Suprapubic skin (tissue), 4 donors: ENCODE results near the gene LMX1B. TPM values are rescaled to one million over a fixed set of nuclear protein-coding genes. Genes with fewer than 3 reads are reported as not detected.

Source experiments
- DNase-seq, 2 donors: peaks; one replicate each; pipeline ENCODE4 v3.0.0-alpha.2; 2019; ENCODE audit warnings: low spot score in 2 of 2
- H3K27ac ChIP-seq: fragments of 200-600 bp; sonication (generic); one replicate; pipeline ENCODE4 v1.5.1; 2019
- H3K27me3 ChIP-seq: fragments of 200-600 bp; sonication (generic); one replicate; pipeline ENCODE4 v1.5.1; 2019
- H3K36me3 ChIP-seq: fragments of 200-600 bp; sonication (generic); one replicate; pipeline ENCODE4 v1.5.1; 2019
- H3K4me1 ChIP-seq: fragments of 200-600 bp; sonication (generic); one replicate; pipeline ENCODE4 v1.5.1; 2019
- H3K4me3 ChIP-seq: fragments of 200-600 bp; sonication (generic); one replicate; pipeline ENCODE4 v1.5.1; 2019; ENCODE audit warnings: mild to moderate bottlenecking
- H3K9me3 ChIP-seq: fragments of 200-600 bp; sonication (generic); one replicate; pipeline ENCODE4 v1.5.1; 2019
- EP300 ChIP-seq: sonication (generic); formaldehyde crosslinking; IDR thresholded peaks from one replicate; pipeline ENCODE4 v1.6.1; 2017; ENCODE audit warnings: antibody characterized with exemption
- POLR2A ChIP-seq, 2 donors: fragments of 450-650 bp; IDR thresholded peaks; one replicate each; pipeline ENCODE4 v1.6.1; 2017; ENCODE audit warnings: antibody characterized with exemption in 2 of 2, mild to moderate bottlenecking in 2 of 2, moderate library complexity in 2 of 2
- POLR2AphosphoS5 ChIP-seq, 3 donors: sonication (generic); formaldehyde crosslinking; IDR thresholded peaks; one replicate each; pipeline ENCODE4 v1.6.1; 2017; ENCODE audit warnings: antibody characterized with exemption in 3 of 3
- WGBS: methylation state at CpG from one replicate; pipeline ENCODE4 v1.1.5; 2018; 5-methylcytosine and 5-hydroxymethylcytosine counted together
- total RNA-seq, 4 donors: library from RNA; depleted of rRNA; stranded (reverse); fragments of >200 nt; gene quantifications; one replicate each; pipeline ENCODE4 v1.1.0, GENCODE V29; 2016
- TF ChIP-seq, protein P1 (sequence below), 2 donors: fragments of 200-600 bp in 1 of 2; fragments of 450-650 bp in 1 of 2; sonication (generic) in 1 of 2; IDR thresholded peaks; one replicate each; pipeline ENCODE4 v1.5.1; 2016 to 2019; ENCODE audit warnings: antibody characterized with exemption in 2 of 2, mild to moderate bottlenecking in 1 of 2, moderate library complexity in 1 of 2

LMX1B gene
- total RNA-seq, 4 donors from 2014 or later: 2.4 to 7.8 (median 5.7) TPM

DNA sequence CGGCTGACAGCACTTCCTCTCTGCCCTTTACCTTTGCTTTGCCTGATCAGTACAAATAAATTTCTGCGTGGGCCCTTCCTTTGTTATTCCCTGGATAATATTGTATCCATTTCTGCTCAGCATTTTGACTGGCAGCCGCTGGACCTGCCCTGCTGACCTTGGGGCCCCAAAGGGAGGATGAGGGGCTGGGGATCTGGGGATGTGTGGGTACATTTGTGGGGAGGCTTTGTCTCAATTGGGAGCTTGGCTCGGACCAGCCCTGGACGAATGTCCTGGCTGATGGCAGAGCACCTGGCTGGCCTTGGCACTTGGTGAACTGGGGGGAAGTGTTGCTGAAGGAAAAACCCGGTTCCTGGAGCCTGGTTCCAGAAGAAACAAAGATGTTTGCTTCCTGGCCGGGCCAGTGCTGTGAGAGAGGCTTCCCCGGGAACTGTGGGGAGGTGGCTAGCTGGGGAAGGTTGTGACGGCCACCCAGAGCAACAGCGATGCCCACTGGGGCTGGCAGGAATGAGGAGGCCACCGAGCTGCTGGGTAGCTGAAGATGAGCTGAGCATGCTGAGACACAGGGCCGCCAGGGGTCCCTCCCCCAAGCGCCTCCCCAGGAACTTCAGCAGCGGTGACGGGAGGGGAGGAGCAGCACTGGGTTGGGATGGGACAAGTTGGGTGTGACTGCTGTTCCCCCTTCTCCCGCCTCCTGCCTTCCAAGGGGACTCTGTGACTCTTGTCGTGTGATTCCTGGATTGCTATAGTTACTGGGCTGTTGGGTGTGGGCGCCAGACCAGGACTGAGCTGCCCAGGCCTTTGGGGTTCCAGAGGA is 8.4 kb downstream of the LMX1B start:
- H3K27me3 ChIP-seq: peaks cover 90% of the 10 kb centered on the region
- H3K9me3 ChIP-seq: no peaks in the 10 kb centered on the region
- no peak overlapping the region for H3K27ac ChIP-seq
- peaks cover 19% of the 10 kb centered on the region for H3K4me1 ChIP-seq
- WGBS: 49% methylated on average over 14 of the region's 18 CpGs
- TF ChIP-seq POLR2A (IDR thresholded peaks at IDR 0.05) (no peak), POLR2AphosphoS5 (IDR thresholded peaks at IDR 0.05) (no peak), EP300 (no peak)
- TF ChIP-seq, protein P1, sequence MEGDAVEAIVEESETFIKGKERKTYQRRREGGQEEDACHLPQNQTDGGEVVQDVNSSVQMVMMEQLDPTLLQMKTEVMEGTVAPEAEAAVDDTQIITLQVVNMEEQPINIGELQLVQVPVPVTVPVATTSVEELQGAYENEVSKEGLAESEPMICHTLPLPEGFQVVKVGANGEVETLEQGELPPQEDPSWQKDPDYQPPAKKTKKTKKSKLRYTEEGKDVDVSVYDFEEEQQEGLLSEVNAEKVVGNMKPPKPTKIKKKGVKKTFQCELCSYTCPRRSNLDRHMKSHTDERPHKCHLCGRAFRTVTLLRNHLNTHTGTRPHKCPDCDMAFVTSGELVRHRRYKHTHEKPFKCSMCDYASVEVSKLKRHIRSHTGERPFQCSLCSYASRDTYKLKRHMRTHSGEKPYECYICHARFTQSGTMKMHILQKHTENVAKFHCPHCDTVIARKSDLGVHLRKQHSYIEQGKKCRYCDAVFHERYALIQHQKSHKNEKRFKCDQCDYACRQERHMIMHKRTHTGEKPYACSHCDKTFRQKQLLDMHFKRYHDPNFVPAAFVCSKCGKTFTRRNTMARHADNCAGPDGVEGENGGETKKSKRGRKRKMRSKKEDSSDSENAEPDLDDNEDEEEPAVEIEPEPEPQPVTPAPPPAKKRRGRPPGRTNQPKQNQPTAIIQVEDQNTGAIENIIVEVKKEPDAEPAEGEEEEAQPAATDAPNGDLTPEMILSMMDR (IDR thresholded peaks at IDR 0.05): no peak
- no peak for DNase-seq
- H3K4me3 ChIP-seq: no peak overlapping the region
- H3K36me3 ChIP-seq: no peaks in the 10 kb centered on the region

DNA sequence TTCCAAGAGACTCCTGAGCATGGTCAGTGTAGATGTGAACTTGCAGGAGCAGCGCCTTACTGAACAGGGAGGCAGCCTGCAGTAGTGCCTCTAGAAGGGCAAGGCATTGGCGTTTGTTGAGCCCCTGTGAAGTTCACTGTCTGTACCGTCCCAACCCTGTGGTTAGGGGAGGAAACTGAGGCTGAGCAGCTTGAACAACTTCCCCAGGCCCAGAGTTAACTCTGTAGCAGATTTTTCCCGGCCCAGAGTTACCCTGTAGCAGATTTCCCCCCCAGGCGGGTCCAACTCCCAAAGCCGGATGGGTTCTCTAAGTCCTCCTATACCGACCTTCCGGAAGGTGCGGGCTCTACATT is 9.6 kb downstream of the LMX1B start:
- Histone ChIP-seq H3K36me3 (no peaks in the 10 kb centered on the region), H3K4me1 (peaks cover 19% of the 10 kb centered on the region), H3K9me3 (no peaks in the 10 kb centered on the region), H3K4me3 (no peak overlapping the region), H3K27me3 (peaks cover 94% of the 10 kb centered on the region), H3K27ac (no peak overlapping the region)
- 80% methylated on average over 7 of the region's 9 CpGs for WGBS
- TF ChIP-seq POLR2AphosphoS5 (IDR thresholded peaks at IDR 0.05) (no peak), EP300 (no peak)
- TF ChIP-seq, protein P1 (IDR thresholded peaks at IDR 0.05): no peak
- DNase-seq: no peak

DNA sequence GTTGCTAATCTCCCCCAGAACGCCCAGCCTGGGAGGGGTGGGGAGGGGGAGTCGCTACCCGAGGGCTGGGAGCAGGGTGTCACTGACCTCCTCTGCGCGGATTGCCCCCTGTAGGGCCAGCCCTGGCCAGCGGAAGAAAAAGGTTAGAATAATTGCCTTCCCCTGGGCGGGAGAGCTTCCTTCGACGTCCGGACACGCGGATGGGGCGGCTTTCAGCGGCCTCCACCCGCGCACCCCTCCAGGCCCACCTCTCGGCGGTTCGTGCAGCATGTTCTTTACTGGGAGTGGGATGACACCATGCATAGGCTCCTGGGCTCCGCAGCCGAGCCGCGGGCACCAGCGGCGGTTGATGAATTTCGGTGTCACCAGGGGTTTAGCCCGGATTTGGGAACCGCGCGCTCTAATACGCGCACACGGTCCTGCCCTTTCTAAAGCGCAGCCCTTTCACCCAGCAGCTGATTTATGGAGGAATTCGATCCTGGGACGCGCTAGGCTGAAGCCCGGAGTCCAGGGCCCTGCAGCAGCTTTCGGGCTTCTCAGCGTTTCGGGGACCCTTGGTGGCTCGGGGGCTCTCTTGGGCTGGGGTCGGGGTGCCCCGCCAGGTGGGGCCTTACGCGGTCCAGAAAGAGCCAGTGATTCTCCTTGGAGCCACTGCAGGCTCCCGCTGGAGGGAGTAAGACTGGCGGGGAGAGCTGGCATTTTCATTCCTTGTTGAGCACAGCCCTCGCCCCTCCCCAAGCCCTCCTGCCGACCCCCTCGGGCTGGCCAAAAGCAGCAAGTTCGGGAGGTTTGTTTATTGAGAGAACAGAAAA is 10.1 kb downstream of the LMX1B start:
- DNase-seq: no peak
- H3K27ac ChIP-seq: no peak overlapping the region
- 61% methylated on average over 35 of the region's 52 CpGs for WGBS
- no peak for TF ChIP-seq POLR2AphosphoS5 (IDR thresholded peaks at IDR 0.05)
- no peak for TF ChIP-seq EP300
- TF ChIP-seq POLR2A (IDR thresholded peaks at IDR 0.05): no peak
- TF ChIP-seq, protein P1 (IDR thresholded peaks at IDR 0.05): no peak
- no peaks in the 10 kb centered on the region for H3K36me3 ChIP-seq
- peaks cover 13% of the 10 kb centered on the region for H3K4me1 ChIP-seq
- no peak overlapping the region for H3K4me3 ChIP-seq
- H3K9me3 ChIP-seq: no peaks in the 10 kb centered on the region
- peaks cover 90% of the 10 kb centered on the region for H3K27me3 ChIP-seq

DNA sequence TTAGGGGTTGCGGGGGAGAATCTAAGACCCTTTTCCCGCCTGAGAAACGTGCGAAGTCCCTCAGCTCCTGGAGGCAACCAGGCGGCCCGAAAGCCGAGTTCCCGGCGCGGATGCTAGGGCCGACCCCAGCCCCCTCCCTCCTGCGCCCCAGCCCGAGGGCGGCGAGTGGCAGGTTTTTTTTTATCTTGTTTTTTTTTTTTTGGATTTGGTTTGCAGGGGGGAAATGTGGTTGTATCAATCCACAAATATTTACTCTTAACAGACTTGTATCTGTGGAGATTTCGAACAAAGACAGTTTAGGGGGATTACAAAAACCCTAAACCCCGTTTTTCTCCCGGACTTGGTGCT is 10.7 kb downstream of the LMX1B start:
- H3K27ac ChIP-seq: no peak overlapping the region
- 41% methylated on average over 18 of the region's 18 CpGs for WGBS

More for the DNA sequence above, 10.7 kb downstream of the LMX1B start:
- H3K27me3 ChIP-seq: peaks cover 90% of the 10 kb centered on the region
- H3K36me3 ChIP-seq: no peaks in the 10 kb centered on the region
- TF ChIP-seq POLR2AphosphoS5 (IDR thresholded peaks at IDR 0.05): no peak
- TF ChIP-seq, protein P1 (IDR thresholded peaks at IDR 0.05): no peak
- no peak for TF ChIP-seq EP300
- no peak for TF ChIP-seq POLR2A (IDR thresholded peaks at IDR 0.05)
- H3K4me3 ChIP-seq: no peak overlapping the region
- DNase-seq: no peak
- no peaks in the 10 kb centered on the region for H3K9me3 ChIP-seq
- peaks cover 11% of the 10 kb centered on the region for H3K4me1 ChIP-seq
